ENCODE data around the gene GRM8.

Gene GRM8

DNA sequence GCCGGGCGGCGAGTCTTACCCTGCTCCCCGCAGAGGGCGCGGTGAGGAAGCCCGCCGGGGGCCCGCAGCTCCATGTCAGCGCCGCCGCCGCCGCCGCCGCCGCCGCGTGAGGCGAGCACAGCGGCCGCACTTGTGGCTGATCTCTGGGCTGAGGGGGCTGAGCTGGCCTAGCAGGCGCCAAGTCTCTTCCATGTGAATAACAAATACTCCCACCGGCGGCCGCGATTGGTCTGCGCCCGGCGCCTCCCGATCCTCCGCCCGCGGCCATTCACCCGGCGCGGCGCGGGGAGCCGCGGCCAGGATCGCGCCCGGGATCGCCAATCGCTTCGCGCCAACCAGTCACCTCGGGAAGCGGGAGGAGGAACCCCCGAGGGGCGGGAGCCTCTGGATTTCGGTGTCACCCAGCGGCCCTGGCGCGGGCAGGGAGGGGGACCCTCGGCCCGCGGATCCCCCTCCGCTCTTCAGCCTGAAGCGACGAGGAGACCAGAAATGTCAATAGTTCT, at the start of gene GRM8:
TSS of gene GRM8 (minus strand) at position 164 of the 503 bp plus-strand sequence.
- peak; percentile 40 for DNase-seq

DNA sequence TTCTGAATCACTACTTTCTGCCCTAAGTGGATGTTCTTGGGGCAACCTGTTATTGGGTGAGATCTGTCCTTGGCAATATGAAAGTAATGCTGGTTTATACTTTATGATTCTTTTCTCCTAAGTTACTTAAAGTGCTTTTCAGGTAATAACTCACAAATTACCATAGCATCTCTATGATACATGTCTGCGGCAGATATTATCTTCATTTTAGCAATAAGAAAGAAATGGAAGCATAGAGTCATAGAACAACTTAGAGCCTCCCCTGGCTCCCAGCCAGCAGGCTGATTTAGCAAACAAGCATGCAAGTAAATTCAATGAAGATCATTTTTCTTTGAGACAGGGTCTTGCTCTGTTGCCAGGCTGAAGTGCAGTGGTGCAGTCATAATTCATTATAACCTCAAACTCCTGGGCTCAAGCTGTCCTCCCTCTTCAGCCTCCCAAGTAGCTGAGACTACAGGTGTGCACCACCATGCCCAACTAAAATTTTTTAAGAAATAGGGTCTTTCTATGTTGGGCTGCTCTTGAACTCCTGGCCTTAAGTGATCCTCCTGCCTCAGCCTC, 38.1 kb upstream of the GRM8 start:
- no peak for DNase-seq

DNA sequence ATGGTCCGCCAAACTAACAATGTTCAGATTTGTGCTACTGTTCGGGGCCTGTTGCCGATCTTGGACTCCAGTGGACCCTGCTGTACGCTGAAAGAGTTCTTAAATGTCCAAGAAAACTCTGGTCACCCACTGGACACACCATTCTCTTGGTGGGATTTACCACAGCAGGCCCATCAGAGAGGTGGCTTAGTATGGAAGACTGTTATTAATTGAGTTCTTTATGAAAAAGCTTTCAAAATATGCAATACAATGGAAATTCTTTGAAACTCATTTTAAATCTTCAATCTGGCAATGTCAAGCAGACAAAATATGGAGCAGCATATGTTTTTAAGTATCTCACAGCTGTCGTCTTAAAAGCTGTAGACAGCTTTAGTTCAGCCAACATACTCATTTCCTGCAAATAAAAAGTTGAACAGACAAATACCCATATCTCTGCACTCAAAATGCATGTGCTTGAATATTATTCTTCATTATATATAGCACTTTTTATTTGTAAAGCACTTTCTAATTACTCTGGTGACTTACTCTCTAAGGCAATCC, 37.4 kb upstream of the GRM8 start:
- no peak for DNase-seq

DNA sequence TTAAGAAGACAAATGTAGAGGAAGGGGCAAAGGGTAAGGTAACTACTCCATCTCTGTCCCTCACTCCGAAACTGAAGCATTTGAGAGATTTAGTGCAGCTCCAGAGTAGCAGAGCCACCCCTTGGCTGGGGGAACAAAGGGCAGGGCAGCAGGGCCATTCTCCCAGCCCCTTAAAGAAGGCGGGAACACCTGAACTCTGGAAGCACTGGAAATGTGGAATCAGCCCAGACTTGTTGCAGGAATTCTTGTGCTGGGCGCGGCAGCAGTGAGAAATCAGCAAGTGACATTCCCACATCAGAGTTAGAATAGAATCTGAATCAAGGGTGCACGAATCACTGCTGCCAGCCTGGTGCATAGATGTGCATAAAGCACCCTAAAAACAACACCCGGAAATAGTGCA, 34.4 kb upstream of the GRM8 start:
- DNase-seq = no peak

DNA sequence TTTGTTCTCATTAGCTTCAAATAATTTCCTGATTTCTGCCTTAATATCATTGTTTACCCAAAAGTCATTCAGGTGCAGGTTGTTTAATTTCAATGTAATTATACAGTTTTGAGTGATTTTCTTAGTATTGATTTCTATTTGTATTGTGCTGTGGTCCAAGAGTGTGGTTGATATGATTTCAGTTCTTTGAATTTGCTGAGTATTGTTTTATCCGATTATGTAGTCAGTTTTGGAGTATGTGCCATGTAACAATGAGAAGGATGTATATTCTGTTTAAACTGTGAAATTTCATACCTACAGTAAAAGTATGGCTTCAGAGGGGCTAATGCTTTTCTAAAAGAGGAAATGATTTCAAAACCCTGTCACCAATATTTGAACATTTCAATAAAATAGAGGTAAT, 17.4 kb upstream of the GRM8 start:
- no peak for DNase-seq

DNA sequence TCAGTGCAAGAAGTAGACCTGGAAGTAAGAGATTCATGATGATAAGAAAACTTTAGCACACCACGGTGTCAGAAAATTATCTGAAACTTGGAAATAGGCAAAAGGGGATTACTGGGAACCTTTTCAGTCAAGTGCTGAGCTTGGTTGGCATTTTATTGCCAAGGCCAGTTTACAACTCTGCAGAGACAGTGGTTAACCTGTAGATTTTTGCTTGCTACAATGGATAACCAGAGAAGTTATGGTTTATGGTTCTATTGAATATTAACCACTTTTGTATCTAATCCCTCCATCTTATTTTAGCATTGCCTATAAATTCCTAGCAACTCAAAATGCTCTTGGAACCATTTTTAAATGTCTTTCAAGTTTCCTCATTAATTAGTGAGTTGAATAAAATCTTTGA, 13.3 kb upstream of the GRM8 start:
- no peak for DNase-seq

DNA sequence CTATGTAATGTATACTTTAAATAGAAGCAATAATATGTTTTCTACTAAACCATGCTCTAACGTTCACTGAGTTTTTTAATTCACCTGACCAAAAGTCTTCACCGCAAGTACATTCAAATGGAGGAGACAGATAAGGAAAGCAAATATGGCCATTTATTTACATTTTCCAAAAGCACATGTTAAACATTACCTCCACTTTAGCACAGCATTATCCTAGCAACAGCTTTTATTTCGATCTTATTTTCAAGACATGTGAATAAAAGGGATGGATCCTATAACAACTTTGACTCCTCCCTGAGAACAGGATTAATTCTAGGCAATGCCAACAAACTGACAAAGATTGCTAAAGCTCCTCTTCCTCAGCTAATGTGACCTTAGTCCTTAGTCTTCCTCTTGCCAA, 11.5 kb upstream of the GRM8 start:
- DNase-seq = no peak

DNA sequence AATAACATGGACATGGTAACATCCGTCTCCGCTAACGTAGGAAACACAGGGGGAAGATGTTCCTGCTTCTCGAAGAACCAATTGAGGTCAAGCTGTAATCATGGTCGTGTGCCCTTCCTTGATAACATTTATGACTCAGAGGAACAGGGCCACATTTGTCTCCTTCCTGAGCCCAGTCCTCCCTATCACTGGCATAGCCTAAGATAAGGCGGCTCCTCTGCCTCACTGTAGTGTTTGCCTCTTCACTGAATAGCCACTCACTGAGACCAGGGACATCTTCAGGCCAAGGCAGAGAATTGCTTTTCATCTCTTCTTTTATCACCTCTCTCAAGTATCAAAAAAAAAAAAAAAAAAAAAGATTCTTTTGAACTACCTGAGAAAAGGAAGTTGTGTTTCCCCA, 5.4 kb upstream of the GRM8 start:
- DNase-seq = no peak

DNA sequence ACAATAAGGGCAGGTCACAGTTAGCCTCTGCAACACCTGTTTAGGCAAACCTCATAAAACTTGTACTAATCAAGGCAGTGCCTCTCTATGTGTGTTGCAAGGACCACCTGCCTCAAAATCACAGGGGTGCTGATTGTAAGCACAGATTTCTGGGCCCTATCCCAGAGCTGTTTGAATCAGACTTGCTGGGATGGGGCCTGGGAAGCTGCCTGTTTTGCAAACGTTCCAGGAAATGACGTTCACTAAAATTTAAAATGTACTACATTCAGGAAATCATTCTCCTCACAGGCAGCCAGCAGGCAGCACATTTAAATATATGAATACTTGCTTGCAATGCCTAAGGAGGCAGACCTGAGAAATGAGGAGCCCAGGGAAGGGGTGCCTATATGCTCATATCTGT, 4.3 kb upstream of the GRM8 start:
- DNase-seq = no peak

DNA sequence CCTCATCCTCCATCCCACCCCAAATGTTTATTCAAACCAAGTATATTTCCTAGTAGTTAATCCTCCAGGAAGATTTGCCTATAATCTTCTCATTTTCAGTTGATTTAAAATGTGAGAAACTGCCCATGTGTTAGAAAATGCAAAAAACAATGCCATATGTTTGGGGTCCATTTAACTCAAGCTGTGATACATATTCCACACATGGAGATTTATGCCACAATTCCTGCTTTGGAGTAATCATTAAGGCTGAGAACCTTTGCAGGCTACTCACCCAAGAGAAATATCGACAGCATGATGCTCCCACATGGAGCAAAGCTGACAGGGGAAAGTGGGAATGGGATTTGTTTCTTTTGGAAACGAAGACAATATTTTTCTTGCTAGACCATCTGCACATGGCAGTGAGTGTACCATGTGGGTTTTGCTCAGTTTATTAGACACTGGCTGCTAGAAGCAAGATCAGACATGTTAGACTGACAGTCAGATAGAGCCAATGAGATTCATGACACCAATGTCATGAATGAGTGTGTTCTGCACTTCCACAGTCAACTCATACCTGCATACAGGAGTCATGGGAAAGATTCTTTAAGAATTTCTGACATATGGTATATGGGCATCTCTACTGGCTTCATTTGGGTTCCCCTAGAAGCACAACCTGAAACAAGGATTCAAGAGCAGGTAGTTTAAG, 3.4 kb upstream of the GRM8 start:
- DNase-seq = no peak

DNA sequence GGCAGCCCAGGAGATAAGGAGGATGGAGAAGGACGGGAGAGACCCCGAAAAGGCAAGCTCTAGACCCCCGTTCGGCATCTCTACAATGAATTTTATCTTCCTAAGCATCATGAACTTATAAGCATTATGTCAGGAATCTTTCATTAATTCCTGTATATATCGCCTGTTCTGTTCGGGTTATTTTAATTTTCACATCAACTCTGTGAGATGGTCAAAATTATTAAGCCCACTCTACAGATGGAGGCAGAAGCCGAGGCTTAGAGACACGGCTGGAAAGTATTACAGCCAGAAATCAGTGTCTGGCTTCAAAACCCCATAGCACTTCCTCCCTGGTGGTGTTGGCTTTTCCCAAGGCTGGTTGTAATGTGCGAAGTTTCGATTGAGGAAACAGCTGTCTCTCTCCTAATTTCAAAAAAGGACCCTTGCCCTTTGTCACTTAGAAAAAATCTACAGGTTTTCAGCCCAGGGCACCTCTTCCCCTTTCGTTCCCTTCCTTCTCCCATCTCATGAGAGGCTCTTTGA, 1.5 kb upstream of the GRM8 start:
- no peak for DNase-seq

DNA sequence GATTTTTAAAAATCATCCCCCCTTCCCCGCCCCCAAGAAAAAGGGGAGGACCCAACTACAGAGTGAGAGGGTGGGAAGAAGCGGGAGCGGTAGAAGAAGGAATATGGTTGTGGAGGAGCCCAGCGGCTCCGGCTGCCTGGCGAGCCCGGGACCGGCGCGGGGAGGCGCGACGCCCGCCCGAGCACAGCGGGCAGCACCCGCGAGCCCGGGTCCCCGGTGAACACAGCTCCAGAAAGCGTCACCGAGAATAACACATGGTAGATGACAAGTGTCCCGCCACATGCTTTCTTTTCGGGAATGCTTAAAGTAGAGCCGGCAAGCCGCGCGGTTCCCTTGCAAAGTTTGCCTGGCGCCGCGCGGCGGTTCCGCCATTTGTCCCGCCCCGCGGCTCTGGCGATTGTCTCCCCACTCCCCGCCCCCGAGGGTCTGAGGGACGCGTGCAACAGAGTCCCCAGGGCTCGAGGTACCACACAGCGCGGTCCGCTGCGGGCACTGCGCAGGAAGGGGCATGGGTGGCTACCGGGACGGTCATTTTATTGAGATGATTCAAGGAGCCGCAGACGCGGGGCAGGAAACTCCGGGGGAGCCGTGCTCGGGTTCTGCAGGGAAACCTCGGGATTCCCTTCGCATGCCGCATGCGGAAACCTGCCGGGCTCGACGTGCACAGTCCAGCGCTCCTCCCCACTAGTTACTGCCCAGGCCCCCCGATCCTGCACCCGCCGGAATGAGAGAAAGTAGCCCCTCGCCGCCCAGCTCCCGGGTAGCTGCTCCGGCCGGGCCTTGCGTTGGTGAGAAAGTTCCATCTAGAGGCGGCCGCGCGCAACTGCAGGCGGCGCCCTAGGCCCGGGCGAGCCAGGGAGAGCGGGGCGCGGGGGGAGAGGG, 781 bp upstream of the GRM8 start:
- DNase-seq = peak; percentile 74

DNA sequence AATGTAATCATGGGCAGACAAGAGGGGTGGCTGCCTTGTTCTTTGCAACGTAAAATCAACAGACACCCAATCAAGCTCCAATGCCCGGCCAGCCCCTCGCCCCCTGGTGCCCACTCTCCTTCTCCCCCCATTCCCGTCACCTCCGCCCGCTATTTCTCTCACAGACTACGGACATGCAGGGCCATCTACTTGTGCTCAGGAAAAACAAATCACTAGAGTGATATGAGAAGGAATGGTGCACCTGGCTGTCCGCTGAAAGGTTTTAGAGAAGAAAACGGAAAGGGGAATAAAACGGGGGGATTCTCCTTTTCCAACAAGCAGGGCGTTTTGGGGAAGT, 396 bp downstream of the GRM8 start:
- peak; percentile 6 for DNase-seq

DNA sequence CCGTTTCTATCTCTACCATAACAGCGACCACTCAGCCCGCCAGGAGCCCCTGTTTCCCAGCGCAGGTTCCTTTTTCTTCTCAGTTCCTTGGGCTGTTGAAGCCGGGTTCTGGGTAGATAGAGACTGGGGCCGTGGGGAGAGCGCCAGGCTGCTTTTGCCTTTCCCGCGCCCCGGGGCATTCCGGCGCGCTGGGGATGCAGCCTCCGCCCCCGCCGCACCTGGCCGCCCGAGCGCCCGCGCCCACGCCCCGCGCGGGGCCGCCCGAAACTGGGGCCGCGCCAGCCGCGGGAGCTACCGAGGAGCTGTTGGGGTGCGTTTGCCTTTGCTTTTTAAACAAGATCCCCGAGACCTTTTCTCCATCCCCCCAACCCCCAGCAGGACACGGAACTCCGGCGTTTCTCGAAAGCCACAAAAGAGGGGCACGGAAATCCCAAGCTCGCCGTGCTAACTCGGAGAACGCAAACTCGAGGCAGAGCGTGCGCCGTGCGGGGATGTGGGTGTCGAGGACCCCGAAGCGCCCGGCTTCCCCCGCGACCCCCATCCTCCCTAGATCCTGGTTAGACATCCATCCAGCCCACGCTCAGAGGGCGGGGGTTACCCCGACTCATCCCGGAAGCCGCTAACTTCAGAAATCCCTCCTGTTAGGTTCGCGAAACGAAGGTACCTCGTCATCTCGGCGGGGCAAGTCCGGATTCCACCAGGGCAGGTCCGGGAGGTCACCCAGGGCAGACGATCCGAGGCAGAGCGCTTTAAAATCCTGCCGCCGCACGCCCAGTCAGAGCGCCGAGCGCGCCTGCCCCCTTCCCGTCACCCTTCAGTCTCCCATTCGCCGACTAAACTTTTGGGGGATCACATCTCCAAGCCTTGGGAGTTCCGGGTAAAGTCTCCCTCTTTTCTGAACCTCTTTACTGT, 1.0 kb downstream of the GRM8 start:
- peak; percentile 43 for DNase-seq

DNA sequence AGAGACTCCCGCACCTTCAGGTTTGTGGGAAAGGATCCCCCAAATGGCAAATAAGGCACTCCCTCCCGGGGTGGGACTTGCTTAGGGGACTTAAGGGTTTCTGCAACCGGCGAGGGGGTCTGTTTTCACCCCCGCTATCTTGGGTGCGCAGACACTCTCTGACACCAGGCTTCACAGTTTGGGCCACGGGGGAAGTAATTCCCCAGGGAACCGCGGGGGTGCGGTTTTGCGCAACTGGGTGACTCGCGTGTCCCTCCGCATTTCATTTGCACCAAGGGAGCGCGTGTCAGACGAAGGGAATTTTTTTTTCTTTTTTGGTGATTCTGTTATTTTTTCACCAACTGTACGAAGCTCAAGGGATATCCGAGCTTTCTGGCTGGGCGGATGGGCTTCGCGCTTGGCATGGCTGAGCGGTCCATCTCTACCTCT, 1.7 kb downstream of the GRM8 start:
- DNase-seq = peak; percentile 6

DNA sequence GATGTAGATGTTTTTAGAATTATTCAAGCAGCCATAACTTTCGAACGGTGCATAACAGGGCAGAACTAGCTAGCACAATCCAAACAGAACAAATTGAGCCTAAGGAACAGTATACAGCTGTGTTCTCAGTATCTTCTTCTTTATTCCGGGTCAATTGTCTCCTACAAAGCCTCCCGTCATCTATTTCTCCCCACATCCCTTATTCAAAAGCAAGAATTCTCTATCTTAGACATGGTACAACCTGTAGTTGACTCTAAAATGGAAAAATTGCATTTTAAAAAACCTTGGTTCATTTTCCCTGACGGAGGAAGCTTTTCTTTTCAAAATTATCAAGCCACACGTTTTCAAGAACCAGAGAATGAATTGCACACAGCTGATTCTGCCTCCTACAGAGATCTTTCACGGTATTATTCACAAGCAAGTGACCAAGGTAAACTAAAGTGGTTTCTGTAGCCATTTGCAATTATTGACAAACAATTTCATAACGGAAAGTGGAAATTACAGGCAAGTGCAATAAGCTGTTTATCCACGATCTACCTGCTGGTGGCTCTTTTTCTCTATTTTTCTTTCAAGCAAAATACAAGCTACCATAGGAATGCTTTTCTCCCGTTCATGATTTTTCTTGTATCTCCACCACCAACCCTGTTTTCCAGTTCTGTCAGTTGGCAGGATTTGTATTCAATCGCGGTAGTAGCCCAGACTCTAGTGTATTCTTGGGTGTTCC, 2.3 kb downstream of the GRM8 start:
- no peak for DNase-seq

DNA sequence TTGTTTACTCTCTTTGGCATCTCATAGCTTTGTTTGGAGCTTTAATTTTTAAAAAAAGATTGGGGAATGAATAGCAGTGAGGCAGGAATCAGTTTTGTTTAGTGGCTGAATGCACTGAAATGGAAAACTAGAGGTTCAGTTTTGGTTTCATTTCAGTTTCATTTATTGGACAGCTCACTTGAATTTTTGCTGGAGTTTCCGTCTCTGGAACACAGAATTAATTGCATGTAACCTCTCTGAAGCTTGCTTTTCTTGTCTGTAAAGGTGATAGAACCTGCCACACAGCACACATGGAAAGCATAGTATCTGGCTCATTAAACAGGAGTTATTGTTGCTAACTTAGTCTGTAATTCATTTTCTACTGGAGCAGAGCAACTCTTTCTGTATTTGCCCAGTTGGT, 7.1 kb downstream of the GRM8 start:
- DNase-seq = no peak

DNA sequence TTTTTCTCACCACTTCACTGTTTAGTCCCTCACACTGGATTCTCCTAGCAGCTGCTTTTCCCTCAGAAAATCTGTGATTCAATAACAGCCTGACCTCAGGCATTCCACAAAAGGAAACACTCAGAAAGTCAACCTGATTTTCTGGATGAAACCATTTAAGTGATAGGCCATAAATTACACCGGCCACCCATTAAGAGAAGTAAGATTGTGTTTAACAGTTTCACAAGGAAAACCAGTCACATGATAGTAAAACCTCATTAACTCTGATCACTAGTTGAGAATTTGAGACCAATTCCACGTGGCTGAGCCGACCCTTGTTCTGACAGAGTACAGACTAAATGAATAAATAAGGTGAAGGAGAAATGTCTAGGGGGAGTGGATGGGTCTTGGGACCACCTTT, 7.7 kb downstream of the GRM8 start:
- no peak for DNase-seq

DNA sequence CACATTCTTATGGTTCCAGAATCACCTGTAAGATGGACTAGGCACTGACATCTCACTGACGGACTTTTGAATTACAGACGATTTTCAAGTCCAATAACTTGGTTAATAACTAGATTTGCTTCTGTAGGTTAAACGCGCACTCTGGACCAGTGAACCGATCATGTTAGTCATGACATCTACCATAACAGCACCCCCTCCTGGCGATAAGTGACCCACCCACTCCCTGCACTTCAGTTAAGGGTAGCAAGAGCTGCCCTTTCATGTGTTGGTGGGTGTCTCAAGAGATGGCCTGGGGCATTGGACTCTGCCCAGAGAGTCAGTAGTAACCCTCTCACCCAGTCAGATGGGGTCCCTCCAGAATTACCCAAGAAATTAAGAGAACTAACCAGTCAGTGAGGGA, 12.9 kb downstream of the GRM8 start:
- DNase-seq = peak; percentile 6

DNA sequence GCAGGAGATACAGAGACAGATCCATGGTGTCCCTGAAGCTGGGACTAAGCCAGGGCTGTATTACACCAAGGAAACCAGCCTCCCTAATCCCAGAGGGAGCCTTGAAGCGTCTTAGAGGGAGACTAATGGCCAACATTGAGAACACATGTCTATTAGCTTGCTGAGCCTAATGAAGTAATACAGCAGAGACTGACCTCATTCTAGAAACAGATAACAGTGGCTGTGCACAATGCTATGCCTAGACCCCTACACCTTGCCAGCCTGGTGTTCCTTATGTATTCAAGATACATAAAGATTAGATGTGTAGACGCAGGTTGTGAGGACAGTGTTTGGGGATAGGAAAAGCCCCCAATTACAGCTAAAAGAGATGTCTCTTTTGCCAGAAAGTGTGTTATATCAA, 19.1 kb downstream of the GRM8 start:
- DNase-seq = no peak

DNA sequence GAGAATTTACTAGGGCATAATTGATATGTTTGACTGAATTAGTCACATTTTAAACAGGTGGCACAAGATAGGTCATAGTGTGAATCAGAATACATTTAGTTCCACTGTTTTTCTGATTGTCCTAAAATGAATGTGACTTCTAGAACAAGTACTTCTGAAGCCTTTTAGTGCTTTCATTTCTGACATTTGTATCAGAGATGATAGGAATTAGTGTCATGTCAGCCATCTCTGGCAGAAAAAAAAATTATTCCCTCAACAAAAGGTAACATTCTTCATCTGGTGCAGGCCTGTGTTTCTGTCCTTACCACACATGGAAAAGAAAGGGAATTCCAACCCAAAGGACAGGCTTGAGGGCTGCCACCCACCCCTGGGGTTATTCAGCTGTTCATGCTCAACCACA, 21.3 kb downstream of the GRM8 start:
- no peak for DNase-seq

Measured in stimulated activated CD4-positive, alpha-beta T cell treated with anti-CD3 and anti-CD28 coated beads, Interleukin-15, amount 100 ng/mL, for 24 hours (primary cell).